ENCODE data around the gene REEP3.
"Not testable (repeated sequence)": the region's sequence is repeated elsewhere in the genome, so short reads cannot be mapped to it uniquely, and the experiment has no call there.

Gene REEP3

GRCh38 chr10:63520500-63521415 is at the start of gene REEP3:
Gene REEP3, plus strand, starts transcription at chr10:63521401. Its CDS starts 145 bp downstream, at chr10:63521546.
- DNase-seq (ENCODE audit: low read depth) = no peak
- peak within 1 kb of the TSS; percentile 82 for H3K4me3 ChIP-seq (ENCODE audit: low read depth, low read length)

DNA sequence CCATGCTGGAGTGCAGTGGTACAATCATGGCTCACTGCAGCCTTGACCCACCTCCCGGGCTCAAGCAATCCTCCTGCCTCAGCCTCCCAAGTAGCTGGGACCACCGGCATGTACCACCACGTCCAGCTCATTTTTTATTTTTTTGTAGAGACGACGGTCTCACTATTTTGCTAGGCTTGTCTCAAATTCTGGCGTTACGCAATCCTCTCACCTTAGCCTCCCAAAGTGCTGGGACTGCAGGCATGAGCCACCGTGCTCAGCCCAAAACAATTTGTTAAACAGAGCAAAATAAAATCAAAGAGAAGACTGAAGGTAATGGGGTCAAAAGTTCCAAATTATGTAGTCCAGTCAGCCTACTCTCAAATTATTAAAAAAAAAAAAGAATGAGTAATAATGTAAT is 46.7 kb upstream of the REEP3 start:
- no peak for DNase-seq (ENCODE audit: low read depth)
- H3K4me3 ChIP-seq (ENCODE audit: low read depth, low read length) = no peak overlapping the region

GRCh38 chr10:63477927-63478326 is 43.3 kb upstream of the REEP3 start:
- no peak overlapping the region for H3K4me3 ChIP-seq (ENCODE audit: low read depth, low read length)
- DNase-seq (ENCODE audit: low read depth) = no peak

GRCh38 chr10:63478564-63478963 is 42.6 kb upstream of the REEP3 start:
- no peak for DNase-seq (ENCODE audit: low read depth)
- no peak overlapping the region for H3K4me3 ChIP-seq (ENCODE audit: low read depth, low read length)

GRCh38 chr10:63480237-63480636 is 41.0 kb upstream of the REEP3 start:
- no peak overlapping the region for H3K4me3 ChIP-seq (ENCODE audit: low read depth, low read length)
- no peak for DNase-seq (ENCODE audit: low read depth)

DNA sequence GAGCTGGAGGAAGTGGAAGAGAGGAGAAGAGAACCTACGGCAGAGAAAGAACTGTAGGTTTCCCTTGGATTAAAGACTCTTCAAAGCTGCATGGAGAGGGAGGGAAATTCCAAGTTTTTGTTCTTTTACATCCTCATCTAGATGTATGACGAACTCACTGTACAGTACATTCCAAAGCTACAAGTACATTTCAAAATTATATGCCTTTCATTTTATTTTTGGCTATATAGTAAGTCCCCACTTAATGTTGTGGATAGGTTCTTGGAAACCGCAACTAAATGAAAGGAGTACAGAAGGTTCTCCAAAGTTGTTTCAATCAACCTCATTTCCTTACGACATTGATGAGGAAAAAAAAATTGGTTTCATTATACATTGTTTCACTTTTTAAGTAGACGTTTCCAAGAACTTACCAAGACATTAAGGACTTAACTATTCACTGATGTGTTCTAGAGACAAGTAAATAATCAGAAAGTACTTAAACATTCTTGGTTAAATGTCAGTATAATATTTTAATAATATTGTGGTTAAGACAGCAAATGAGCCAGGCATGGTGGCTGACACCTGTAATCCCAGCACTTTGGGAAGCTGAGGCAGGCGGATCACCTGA is 39.3 kb upstream of the REEP3 start:
- DNase-seq (ENCODE audit: low read depth) = no peak
- no peak overlapping the region for H3K4me3 ChIP-seq (ENCODE audit: low read depth, low read length)

DNA sequence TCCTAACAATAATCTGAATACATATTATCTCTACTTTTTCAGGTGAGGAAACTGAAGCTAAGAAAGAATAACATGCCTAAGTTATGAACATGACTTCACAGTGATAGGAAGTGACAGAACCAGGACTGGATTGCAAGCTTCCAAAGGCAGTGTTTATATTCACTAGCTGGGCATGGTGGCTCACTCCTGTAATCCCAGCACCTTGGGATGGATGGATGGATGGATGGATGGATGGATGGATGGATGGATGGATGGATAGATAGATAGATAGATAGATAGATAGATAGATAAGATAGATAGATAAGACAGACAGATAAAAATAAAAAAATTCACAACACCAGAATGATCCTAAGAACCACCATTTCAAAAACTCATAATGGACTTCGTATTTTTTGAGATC is 37.2 kb upstream of the REEP3 start:
- H3K4me3 ChIP-seq (ENCODE audit: low read depth, low read length) = no peak overlapping the region
- DNase-seq (ENCODE audit: low read depth) = no peak

DNA sequence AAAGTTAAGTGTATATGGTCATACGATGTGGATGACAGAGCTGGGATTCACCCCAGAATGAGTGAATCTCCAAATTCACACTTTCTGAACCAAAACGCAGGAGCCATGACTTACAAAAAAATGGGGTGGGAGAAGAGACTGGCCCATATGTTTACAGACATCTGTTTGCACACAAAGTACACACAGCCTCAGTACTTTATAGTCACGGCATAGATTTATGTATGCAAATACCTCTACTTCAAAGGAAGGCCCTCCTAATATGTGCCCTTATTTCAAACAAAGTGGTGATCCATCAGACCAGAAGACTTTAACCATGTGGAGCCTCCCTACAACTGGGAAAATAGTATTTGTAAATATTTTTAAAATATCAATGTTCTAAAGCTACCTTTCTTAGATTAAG is 33.2 kb upstream of the REEP3 start:
- no peak for DNase-seq (ENCODE audit: low read depth)
- H3K4me3 ChIP-seq (ENCODE audit: low read depth, low read length) = no peak overlapping the region

- no peak for DNase-seq (ENCODE audit: low read depth)
- no peak overlapping the region for H3K4me3 ChIP-seq (ENCODE audit: low read depth, low read length)
These were observed 31.4 kb upstream of the REEP3 start for GRCh38 chr10:63489838-63490237.

GRCh38 chr10:63491588-63492316 is 29.4 kb upstream of the REEP3 start:
- peak overlapping the region; percentile 11 for H3K4me3 ChIP-seq (ENCODE audit: low read depth, low read length)
- peak; percentile 93 for DNase-seq (ENCODE audit: low read depth)

GRCh38 chr10:63492317-63492690 is 28.9 kb upstream of the REEP3 start:
- H3K4me3 ChIP-seq (ENCODE audit: low read depth, low read length) = not testable (repeated sequence)
- DNase-seq (ENCODE audit: low read depth) = peak; percentile 38

GRCh38 chr10:63493004-63493403 is 28.2 kb upstream of the REEP3 start:
- no peak for DNase-seq (ENCODE audit: low read depth)
- H3K4me3 ChIP-seq (ENCODE audit: low read depth, low read length) = no peak overlapping the region

- DNase-seq (ENCODE audit: low read depth) = no peak
- H3K4me3 ChIP-seq (ENCODE audit: low read depth, low read length) = no peak overlapping the region
These were observed 26.2 kb upstream of the REEP3 start for GRCh38 chr10:63494951-63495350.

GRCh38 chr10:63496561-63496960 is 24.6 kb upstream of the REEP3 start:
- no peak overlapping the region for H3K4me3 ChIP-seq (ENCODE audit: low read depth, low read length)
- DNase-seq (ENCODE audit: low read depth) = no peak

GRCh38 chr10:63497321-63497720 is 23.9 kb upstream of the REEP3 start:
- DNase-seq (ENCODE audit: low read depth) = no peak
- H3K4me3 ChIP-seq (ENCODE audit: low read depth, low read length) = no peak overlapping the region

GRCh38 chr10:63498665-63499064 is 22.5 kb upstream of the REEP3 start:
- DNase-seq (ENCODE audit: low read depth) = no peak
- H3K4me3 ChIP-seq (ENCODE audit: low read depth, low read length) = no peak overlapping the region

DNA sequence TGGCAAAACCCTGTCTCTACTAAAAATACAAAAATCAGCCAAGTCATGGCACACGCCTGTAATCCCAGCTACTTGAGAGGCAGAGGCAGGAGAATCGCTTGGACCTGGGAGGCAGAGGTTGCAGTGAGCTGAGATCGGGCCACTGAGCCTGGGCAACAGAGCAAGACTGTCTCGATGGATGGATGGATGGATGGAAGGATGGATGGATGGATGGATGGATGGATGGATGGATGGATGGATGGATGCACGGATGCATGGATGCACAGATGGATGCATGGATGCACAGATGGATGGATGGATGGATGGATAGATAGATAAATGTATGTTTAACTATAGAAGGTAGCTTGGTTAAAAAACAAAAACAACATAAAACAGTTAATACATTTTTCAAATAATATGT is 20.6 kb upstream of the REEP3 start:
- H3K4me3 ChIP-seq (ENCODE audit: low read depth, low read length); DNase-seq (ENCODE audit: low read depth): not testable (repeated sequence)

GRCh38 chr10:63501954-63502353 is 19.2 kb upstream of the REEP3 start:
- no peak for DNase-seq (ENCODE audit: low read depth)
- H3K4me3 ChIP-seq (ENCODE audit: low read depth, low read length) = no peak overlapping the region

- no peak overlapping the region for H3K4me3 ChIP-seq (ENCODE audit: low read depth, low read length)
- DNase-seq (ENCODE audit: low read depth) = no peak
These were observed 18.4 kb upstream of the REEP3 start for GRCh38 chr10:63502832-63503231.

- H3K4me3 ChIP-seq (ENCODE audit: low read depth, low read length) = no peak overlapping the region
- DNase-seq (ENCODE audit: low read depth) = no peak
These were observed 17.8 kb upstream of the REEP3 start for GRCh38 chr10:63503395-63503794.
